ENCODE results near the gene CCL24.
A peak's percentile ranks its signal among the peaks of the same experiment; 100 is the strongest.
"Not testable (repeated sequence)": the region's sequence is repeated elsewhere in the genome, so short reads cannot be mapped to it uniquely, and the experiment has no call there.

CCL24 gene

DNA sequence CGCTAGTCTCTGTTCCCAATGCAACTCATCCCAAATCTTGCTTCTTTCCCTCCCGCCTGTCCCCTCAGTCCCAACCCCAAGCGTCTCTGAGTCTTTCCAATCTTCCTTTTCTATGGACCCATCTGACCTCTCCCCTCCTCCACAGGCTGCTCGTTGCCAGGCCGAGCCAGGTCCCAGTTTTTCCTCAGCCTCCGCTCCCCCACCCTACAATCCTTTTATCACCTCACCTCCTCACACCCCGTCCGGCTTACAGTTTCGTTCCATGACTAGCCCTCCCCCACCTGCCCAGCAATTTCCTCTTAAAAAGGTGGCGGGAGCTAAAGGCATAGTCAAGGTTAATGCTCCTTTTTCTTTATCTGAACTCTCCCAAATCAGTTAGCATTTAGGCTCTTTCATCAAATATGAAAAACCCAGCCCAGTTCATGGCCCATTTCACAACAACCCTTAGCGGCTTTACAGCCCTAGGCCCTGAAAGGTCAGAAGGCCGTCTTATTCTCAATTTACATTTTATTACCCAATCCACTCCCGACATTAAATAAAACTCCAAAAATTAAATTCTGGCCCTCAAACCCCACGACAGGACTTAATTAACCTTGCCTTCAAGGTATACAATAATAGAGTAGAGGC is 32.8 kb downstream of the CCL24 start:
- not testable (repeated sequence) for DNase-seq (ENCODE audit: low read depth)

- DNase-seq (ENCODE audit: low read depth): not testable (repeated sequence)
Observed at GRCh38 chr7:75779516-75779915, 34.1 kb downstream of the CCL24 start.

- DNase-seq (ENCODE audit: low read depth): not testable (repeated sequence)
Observed at GRCh38 chr7:75779035-75779434, 34.6 kb downstream of the CCL24 start.

DNA sequence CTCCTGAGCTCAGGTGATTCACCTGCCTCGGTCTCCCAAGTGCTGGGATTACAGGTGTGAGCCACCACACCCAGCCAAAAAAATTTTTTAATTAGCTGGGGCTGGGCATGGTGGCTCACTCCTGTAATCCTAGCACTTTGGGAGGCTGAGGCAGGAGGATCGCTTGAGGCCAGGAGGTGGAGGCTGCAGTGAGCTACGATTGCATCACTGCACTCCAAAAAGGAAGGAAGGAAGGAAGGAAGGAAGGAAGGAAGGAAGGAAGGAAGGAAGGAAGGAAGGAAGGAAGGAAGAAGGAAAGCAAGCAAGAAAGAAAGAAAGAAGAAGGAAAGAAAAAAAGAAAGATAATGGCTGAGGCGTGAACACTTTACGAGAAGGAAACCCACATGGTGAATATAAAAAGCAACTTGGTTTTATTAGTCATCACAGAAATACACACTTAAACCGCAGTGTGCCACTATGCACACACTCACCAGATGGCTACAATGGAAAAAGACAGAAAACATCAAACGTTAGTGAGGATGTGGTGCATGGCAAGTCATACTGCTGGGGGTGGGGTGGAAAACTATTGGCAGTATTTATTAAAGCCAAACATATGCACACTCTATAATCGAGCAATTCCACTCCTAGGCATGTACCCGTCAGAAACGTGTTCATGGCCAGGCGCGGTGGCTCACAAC is 37.2 kb downstream of the CCL24 start:
- DNase-seq (ENCODE audit: low read depth): peak; percentile 87

DNA sequence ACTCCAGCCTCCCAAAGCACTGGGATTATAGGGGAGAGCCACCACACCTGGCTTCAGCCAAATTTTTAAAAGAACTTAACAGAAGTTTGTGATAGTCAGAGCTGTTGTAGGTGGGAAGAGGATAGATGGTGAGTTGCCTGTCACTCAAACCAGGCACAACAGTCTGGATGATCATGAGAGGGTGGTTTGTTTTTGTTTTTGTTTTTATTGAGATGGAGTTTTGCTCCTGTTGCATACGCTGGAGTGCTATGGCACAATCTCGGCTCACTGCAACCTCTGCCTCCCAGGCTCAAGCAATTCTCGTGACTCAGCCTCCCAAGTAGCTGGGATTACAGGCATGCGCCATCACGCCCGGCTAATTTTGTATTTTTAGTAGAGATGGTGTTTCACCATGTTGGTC is 39.6 kb downstream of the CCL24 start:
- not testable (repeated sequence) for DNase-seq (ENCODE audit: low read depth)

DNA sequence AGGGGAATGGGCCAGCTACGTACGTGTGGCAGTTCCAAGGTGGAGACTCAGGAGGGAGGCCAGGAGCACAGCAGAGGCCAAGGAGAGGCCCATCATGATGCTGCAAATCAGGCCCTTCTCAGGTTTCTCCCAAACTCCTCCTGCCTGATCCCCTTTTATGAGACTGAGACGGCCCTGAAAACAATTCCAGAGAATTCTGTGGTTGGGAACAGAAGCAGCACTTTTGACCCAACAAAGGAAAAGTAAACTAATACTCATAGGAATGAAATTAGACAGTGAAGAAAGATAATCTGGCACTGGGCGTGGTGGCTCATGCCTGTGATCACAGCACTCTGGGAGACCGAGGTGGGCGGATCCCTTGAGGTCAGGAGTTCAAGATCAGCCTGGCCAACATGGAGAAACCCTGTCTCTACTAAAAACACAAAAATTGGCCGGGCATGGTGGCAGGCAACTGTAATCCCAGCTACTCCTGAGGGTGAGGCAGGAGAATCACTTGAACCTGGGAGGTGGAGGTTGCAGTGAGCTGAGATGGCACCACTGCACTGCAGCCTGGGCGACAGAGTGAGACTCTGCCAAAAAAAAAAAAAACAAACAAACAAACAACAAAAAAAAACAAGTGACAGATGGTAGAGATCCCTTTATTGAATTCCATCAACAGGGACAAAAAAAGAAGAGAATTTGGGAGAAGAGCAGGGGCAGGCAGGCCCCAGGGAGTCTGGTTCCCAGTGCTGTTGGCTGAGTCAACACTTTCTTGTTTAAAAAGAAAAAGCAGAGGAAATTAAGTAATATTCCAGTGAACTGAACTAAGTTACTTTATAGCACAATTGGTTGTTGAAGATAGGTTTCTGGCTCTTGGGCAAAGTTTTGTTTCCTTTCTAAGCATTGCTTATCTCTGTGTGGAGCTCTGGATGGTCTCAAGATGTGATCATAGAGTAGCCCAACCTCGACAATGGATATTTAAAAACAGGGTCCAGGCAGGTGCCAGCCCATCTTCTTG is 41.2 kb downstream of the CCL24 start, which contains the start of gene CCL26:
CCL26 (minus strand) TSS at position 131 of the 997 bp plus-strand sequence; CDS start at position 96, 35 bp downstream.
- peak; percentile 92 for DNase-seq (ENCODE audit: low read depth)

DNA sequence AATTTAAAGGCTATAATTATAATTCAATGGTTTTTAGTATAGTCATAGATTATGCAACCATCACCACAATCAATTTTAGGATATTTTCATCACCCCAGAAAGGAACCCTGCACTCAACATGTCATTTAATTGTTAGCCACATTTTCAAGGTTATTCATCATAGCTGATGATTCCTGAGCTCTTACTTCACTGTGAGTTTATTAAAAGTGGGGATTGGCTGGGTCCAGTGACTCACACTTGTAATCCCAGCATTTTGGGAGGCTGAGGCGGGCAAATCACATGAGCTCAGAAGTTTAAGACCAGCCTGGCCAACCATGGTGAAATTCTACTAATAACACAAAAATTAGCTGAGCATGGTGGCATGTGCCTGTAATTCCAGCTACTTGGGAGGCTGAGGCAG is 42.4 kb downstream of the CCL24 start:
- DNase-seq (ENCODE audit: low read depth): peak; percentile 85

GRCh38 chr7:75762350-75762917 is 51.2 kb downstream of the CCL24 start:
- DNase-seq (ENCODE audit: low read depth): peak; percentile 72

DNA sequence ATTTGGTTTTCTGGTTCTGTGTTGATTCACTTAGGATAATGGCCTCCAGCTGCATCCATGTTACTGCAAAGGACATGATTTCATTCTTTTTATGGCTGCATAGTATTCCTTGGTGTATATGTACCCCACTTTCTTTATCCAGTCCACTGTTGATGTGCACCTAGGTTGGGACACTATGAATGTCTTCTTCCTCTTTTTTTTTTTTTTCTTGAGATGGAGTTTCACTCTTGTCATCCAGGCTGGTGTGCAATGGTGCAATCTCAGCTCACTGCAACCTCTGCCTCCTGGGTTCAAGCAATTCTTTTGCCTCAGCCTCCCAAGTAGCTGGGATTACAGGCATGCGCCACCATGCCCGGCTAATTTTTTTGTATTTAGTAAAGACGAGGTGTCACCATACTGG is 51.8 kb downstream of the CCL24 start:
- not testable (repeated sequence) for DNase-seq (ENCODE audit: low read depth)

All from stromal cell of bone marrow (primary cell).